Astrocyte of the cerebellum (primary cell): Measurements from ENCODE around the gene SLC29A3.
"Not testable (repeated sequence)": the region's sequence is repeated elsewhere in the genome, so short reads cannot be mapped to it uniquely, and the experiment has no call there.

Experiments used
- DNase-seq: peaks from one replicate; pipeline ENCODE4 v3.0.0-alpha.2; 2011; ENCODE audit warnings: low read depth
- H3K4me3 ChIP-seq: 2 replicates; pipeline ENCODE4 v1.5.1; 2011; ENCODE audit warnings: mild to moderate bottlenecking, low read depth, low read length, moderate library complexity
- CTCF ChIP-seq: IDR thresholded peaks from 2 replicates; pipeline ENCODE4 v1.5.1; 2012; ENCODE audit warnings: low read length, low read depth, moderate library complexity, mild to moderate bottlenecking; ENCODE audit errors: missing control alignments
- in situ Hi-C: cut with HindIII; loops from 2 replicates; pipeline ENCODE4 v1.10.0; 2017; ENCODE audit warnings: low sequenced_read_pairs

The SLC29A3 gene

GRCh38 chr10:71319042-71319799, at the start of gene SLC29A3:
Gene SLC29A3 (plus strand): TSS chr10:71319259. CDS start chr10:71319310, 51 bp downstream.
- in situ Hi-C loops, result no loop called here
- TF ChIP-seq CTCF, result peak; percentile 75
- DNase-seq, result peak; percentile 19
- H3K4me3 ChIP-seq, result peak within 1 kb of the TSS; percentile 69

DNA sequence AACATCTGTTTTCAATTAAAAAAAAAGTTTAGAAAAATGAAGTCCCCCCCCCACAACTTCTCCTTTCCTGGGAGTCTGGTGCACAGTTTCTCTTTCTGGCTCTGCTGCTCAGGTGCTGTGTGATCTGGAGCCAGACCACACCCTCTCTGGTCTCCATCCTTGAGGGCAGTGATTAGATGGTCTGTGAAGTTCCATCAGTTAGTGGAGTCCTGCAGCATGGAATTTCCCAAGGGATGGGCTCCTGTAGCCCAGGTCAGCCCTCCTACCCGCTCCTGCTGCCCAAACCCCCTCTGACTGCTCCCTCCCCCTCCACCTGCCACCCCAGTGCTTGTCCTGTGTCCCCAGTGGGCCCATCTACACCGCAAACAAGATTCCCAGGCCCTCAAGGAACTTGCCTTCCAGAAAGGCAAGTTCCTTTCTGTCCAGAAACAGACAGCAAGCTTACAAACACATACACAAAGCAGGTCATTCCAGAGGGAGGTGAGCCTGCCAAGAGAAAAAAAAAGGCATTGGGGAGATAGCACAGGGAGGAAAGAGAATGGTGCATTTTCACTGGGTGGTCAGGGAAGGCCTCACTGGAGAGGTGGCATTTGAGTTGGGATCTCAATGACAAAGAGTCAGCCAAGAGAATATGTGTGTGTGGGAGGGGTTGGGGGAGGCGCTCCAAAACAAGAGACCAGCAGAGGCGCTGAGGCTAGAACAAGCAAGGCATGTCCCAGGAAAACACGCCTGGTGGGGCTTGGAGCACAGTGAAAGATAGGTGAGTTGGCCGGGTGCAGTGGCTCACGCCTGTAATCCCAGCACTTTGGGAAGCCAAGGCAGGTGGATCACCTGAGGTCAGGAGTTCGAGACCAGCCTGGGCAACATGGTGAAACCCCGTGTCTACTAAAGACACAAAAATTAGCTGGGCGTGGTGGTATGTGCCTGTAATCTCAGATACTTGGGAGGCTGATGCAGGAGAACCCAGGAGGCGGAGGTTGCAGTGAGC, 49.5 kb upstream of the SLC29A3 start:
- in situ Hi-C loops, result no loop called here
- no peak for TF ChIP-seq CTCF
- DNase-seq, result no peak
- H3K4me3 ChIP-seq, result no peak overlapping the region

GRCh38 chr10:71270301-71271220, 48.5 kb upstream of the SLC29A3 start:
- H3K4me3 ChIP-seq, result no peak overlapping the region
- TF ChIP-seq CTCF, result peak; percentile 79
- in situ Hi-C loops, result no loop called here
- peak; percentile 50 for DNase-seq

- no peak overlapping the region for H3K4me3 ChIP-seq
- no peak for TF ChIP-seq CTCF
- DNase-seq, result no peak
- in situ Hi-C loops, result no loop called here
These were observed 47.4 kb upstream of the SLC29A3 start for GRCh38 chr10:71271662-71272055.

DNA sequence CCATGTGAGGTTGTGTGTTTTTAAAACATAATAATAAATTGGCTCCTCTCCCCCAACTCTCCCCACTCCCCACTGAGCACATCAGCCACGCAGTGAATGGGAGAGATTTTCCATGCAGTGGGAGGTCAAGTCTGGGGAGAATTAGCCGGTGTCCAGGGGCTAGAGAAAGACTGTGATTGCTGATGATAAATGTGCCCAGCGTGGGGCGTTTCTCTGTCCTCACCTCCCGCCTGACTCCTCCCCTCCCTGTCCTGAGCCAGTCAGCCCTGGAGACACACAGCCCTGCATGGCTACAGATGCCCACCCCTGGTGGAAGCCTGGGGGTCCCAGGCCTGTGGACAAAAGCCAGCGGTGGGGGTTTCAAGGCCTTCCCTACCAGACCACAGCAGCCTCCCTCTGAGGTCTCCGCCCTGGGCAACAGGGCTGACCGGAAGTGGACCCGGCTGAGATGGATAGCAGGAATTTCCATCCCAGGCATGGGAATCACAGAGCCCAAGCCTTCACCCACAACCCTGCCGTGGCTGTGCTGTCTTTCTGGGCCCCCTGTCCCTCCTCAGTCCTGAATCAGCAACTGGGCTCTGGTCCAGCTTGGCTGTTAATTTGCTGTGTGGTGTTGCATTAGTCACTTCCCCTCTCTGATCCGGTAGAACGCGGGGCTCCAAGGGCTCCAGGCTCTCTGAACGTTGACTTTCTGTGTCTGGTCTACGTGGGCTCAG, 46.8 kb upstream of the SLC29A3 start:
- in situ Hi-C loops, result no loop called here
- TF ChIP-seq CTCF, result no peak

DNA sequence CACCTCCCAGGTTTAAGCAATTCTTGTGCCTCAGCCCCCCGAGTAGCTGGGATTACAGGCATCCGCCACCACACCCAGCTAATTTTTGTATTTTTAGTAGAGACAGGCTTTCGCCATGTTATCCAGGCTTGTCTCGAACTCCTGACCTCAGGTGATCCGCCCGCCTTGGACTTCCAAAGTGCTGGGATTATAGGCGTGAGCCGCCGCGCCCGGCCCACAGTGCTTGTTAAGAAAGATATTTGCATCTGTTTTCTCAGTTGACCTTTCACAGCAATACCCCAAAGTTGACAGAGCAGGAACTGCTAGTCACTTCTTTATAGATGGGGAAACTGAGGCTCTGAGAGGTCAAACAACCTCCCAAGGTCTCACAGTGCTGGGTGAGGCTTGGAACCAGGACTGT, 46.1 kb upstream of the SLC29A3 start:
- H3K4me3 ChIP-seq, DNase-seq, in situ Hi-C loops: not testable (repeated sequence)

More for the DNA sequence above, 46.8 kb upstream of the SLC29A3 start:
- no peak for DNase-seq
- no peak overlapping the region for H3K4me3 ChIP-seq
